Fibroblast of skin of back (primary cell): ENCODE data around the gene OR9A2. TPM values are rescaled to one million over a fixed set of nuclear protein-coding genes. Genes with fewer than 3 reads are reported as not detected.

Experiments
- DNase-seq: peaks from one replicate; pipeline ENCODE4 v3.0.0-alpha.2; 2013
- polyA plus RNA-seq, 2 experiments: library from polyadenylated mRNA; unstranded; fragments of 120-200 nt; gene quantifications; one replicate each; pipeline ENCODE4 v1.2.1, GENCODE V29; 2013; ENCODE audit not compliant: insufficient read length in 2 of 2

The OR9A2 gene
- polyA plus RNA-seq (2013, experiment 1 of 2; ENCODE audit: insufficient read length): not detected
- not detected for polyA plus RNA-seq (2013, experiment 2 of 2; ENCODE audit: insufficient read length)

GRCh38 chr7:143027032-143027431 is at the start of gene OR9A2:
TSS of gene OR9A2 (minus strand) at chr7:143027132. CDS start at chr7:143027132, 0 bp downstream.
- DNase-seq: no peak

- no peak for DNase-seq
Measured at GRCh38 chr7:143074141-143074540, 47.2 kb upstream of the OR9A2 start.

GRCh38 chr7:143073556-143073955 is 46.6 kb upstream of the OR9A2 start:
- no peak for DNase-seq

GRCh38 chr7:143069912-143070500 is 43.1 kb upstream of the OR9A2 start:
- no peak for DNase-seq

- no peak for DNase-seq
Measured at GRCh38 chr7:143068446-143068845, 41.5 kb upstream of the OR9A2 start.

GRCh38 chr7:143063741-143064140 is 36.8 kb upstream of the OR9A2 start:
- DNase-seq: no peak

- DNase-seq: no peak
Measured at GRCh38 chr7:143055754-143056153, 28.8 kb upstream of the OR9A2 start.

GRCh38 chr7:143054621-143055020 is 27.7 kb upstream of the OR9A2 start:
- DNase-seq: no peak

- DNase-seq: no peak
Measured at GRCh38 chr7:143052041-143052440, 25.1 kb upstream of the OR9A2 start, which contains the start of gene OR6V1. TSS of gene OR6V1 (plus strand) at chr7:143052341. CDS start at chr7:143052341, 0 bp downstream.

- DNase-seq: no peak
Measured at GRCh38 chr7:143050931-143051330, 24.0 kb upstream of the OR9A2 start.

GRCh38 chr7:143049362-143049761 is 22.4 kb upstream of the OR9A2 start:
- peak; percentile 69 for DNase-seq

GRCh38 chr7:143048827-143049226 is 21.9 kb upstream of the OR9A2 start:
- peak; percentile 45 for DNase-seq

- DNase-seq: no peak
Measured at GRCh38 chr7:143047326-143047725, 20.4 kb upstream of the OR9A2 start.

GRCh38 chr7:143046426-143046851 is 19.5 kb upstream of the OR9A2 start:
- no peak for DNase-seq

- peak; percentile 72 for DNase-seq
Measured at GRCh38 chr7:143043391-143043790, 16.5 kb upstream of the OR9A2 start.

- DNase-seq: peak; percentile 53
Measured at GRCh38 chr7:143042790-143043271, 15.9 kb upstream of the OR9A2 start.

GRCh38 chr7:143042159-143042789 is 15.3 kb upstream of the OR9A2 start:
- DNase-seq: peak; percentile 72

- DNase-seq: no peak
Measured at GRCh38 chr7:143041346-143041745, 14.4 kb upstream of the OR9A2 start.

GRCh38 chr7:143040209-143040715 is 13.3 kb upstream of the OR9A2 start:
- peak; percentile 25 for DNase-seq

GRCh38 chr7:143038635-143039034 is 11.7 kb upstream of the OR9A2 start:
- no peak for DNase-seq

GRCh38 chr7:143027683-143028082 is 751 bp upstream of the OR9A2 start:
- DNase-seq: no peak

GRCh38 chr7:143025371-143025770 is 1.6 kb downstream of the OR9A2 start:
- peak; percentile 69 for DNase-seq

- DNase-seq: no peak
Measured at GRCh38 chr7:143023047-143023446, 3.9 kb downstream of the OR9A2 start.

GRCh38 chr7:143018931-143019330 is 8.0 kb downstream of the OR9A2 start:
- DNase-seq: peak; percentile 22
